ENCODE data around the gene SLC24A3. TPM values are rescaled to one million over a fixed set of nuclear protein-coding genes. Genes with fewer than 3 reads are reported as not detected.

SLC24A3 gene
- total RNA-seq, 1 experiment from 2014 or later = not detected

- no peaks in the 10 kb centered on the region for H3K36me3 ChIP-seq
- no peak overlapping the region for H3K27ac ChIP-seq
- H3K27me3 ChIP-seq (replicated peaks) = no peaks in the 10 kb centered on the region; the same call in 1 of the 2 replicates
- H3K4me3 ChIP-seq = no peak overlapping the region
- no peak for DNase-seq (ENCODE audit: low read depth in 1 of 2, low spot score in 2 of 2)
- H3K9me3 ChIP-seq (replicated peaks) = no peaks in the 10 kb centered on the region
- no peaks in the 10 kb centered on the region for H3K4me1 ChIP-seq (replicated peaks)
These were observed 353.9 kb downstream of the SLC24A3 start for GRCh38 chr20:19566226-19566945.

- Histone ChIP-seq H3K27me3 (replicated peaks) (no peaks in the 10 kb centered on the region; the same call in 1 of the 2 replicates), H3K4me1 (replicated peaks) (no peaks in the 10 kb centered on the region), H3K4me3 (no peak overlapping the region), H3K9me3 (replicated peaks) (no peaks in the 10 kb centered on the region), H3K36me3 (no peaks in the 10 kb centered on the region), H3K27ac (no peak overlapping the region)
- DNase-seq (ENCODE audit: low read depth in 1 of 2, low spot score in 2 of 2) = no peak
These were observed 355.7 kb downstream of the SLC24A3 start for GRCh38 chr20:19568128-19568527.

- no peak for DNase-seq (ENCODE audit: low read depth in 1 of 2, low spot score in 2 of 2)
- H3K4me3 ChIP-seq = no peak overlapping the region
- no peaks in the 10 kb centered on the region for H3K4me1 ChIP-seq (replicated peaks)
- no peaks in the 10 kb centered on the region for H3K9me3 ChIP-seq (replicated peaks)
- H3K36me3 ChIP-seq = no peaks in the 10 kb centered on the region
- H3K27me3 ChIP-seq (replicated peaks) = no peaks in the 10 kb centered on the region
- no peak overlapping the region for H3K27ac ChIP-seq
These were observed 359.6 kb downstream of the SLC24A3 start for GRCh38 chr20:19571996-19572395.

GRCh38 chr20:19577692-19578091 lies 365.2 kb downstream of the SLC24A3 start:
- Histone ChIP-seq H3K27me3 (replicated peaks) (no peaks in the 10 kb centered on the region; the same call in 1 of the 2 replicates), H3K36me3 (no peaks in the 10 kb centered on the region), H3K9me3 (replicated peaks) (no peaks in the 10 kb centered on the region), H3K4me3 (no peak overlapping the region), H3K4me1 (replicated peaks) (no peaks in the 10 kb centered on the region), H3K27ac (no peak overlapping the region)
- DNase-seq (ENCODE audit: low read depth in 1 of 2, low spot score in 2 of 2) = no peak

- no peak overlapping the region for H3K27ac ChIP-seq
- H3K4me1 ChIP-seq (replicated peaks) = no peaks in the 10 kb centered on the region
- DNase-seq (ENCODE audit: low read depth in 1 of 2, low spot score in 2 of 2) = no peak
- H3K4me3 ChIP-seq = no peak overlapping the region
- H3K27me3 ChIP-seq (replicated peaks) = no peaks in the 10 kb centered on the region; the same call in none of the 2 replicates
- H3K9me3 ChIP-seq (replicated peaks) = no peaks in the 10 kb centered on the region
- H3K36me3 ChIP-seq = no peaks in the 10 kb centered on the region
These were observed 370.3 kb downstream of the SLC24A3 start for GRCh38 chr20:19582782-19583181.

- no peaks in the 10 kb centered on the region for H3K9me3 ChIP-seq (replicated peaks)
- DNase-seq (ENCODE audit: low read depth in 1 of 2, low spot score in 2 of 2) = peak in 1 of 2 experiments; percentile 14
- no peak overlapping the region for H3K27ac ChIP-seq
- no peaks in the 10 kb centered on the region; the same call in none of the 2 replicates for H3K27me3 ChIP-seq (replicated peaks)
- H3K36me3 ChIP-seq = no peaks in the 10 kb centered on the region
- no peaks in the 10 kb centered on the region for H3K4me1 ChIP-seq (replicated peaks)
- no peak overlapping the region for H3K4me3 ChIP-seq
These were observed 371.2 kb downstream of the SLC24A3 start for GRCh38 chr20:19583532-19584175.

GRCh38 chr20:19588241-19588640 lies 375.8 kb downstream of the SLC24A3 start:
- H3K27me3 ChIP-seq (replicated peaks) = peaks cover 7% of the 10 kb centered on the region; the same call in 1 of the 2 replicates
- no peaks in the 10 kb centered on the region for H3K36me3 ChIP-seq
- no peak overlapping the region for H3K4me3 ChIP-seq
- H3K4me1 ChIP-seq (replicated peaks) = no peaks in the 10 kb centered on the region
- H3K27ac ChIP-seq = no peak overlapping the region
- H3K9me3 ChIP-seq (replicated peaks) = no peaks in the 10 kb centered on the region
- DNase-seq (ENCODE audit: low read depth in 1 of 2, low spot score in 2 of 2) = no peak

GRCh38 chr20:19588732-19589131 lies 376.3 kb downstream of the SLC24A3 start:
- Histone ChIP-seq H3K27me3 (replicated peaks) (peaks cover 7% of the 10 kb centered on the region; the same call in 1 of the 2 replicates), H3K4me3 (no peak overlapping the region), H3K27ac (no peak overlapping the region), H3K36me3 (no peaks in the 10 kb centered on the region), H3K4me1 (replicated peaks) (no peaks in the 10 kb centered on the region), H3K9me3 (replicated peaks) (no peaks in the 10 kb centered on the region)
- no peak for DNase-seq (ENCODE audit: low read depth in 1 of 2, low spot score in 2 of 2)

- no peaks in the 10 kb centered on the region for H3K4me1 ChIP-seq (replicated peaks)
- DNase-seq (ENCODE audit: low read depth in 1 of 2, low spot score in 2 of 2) = no peak
These were observed 377.4 kb downstream of the SLC24A3 start for GRCh38 chr20:19589787-19590362.

GRCh38 chr20:19590382-19590781 lies 377.9 kb downstream of the SLC24A3 start:
- H3K9me3 ChIP-seq (replicated peaks) = no peaks in the 10 kb centered on the region
- H3K4me3 ChIP-seq = no peak overlapping the region
- H3K36me3 ChIP-seq = no peaks in the 10 kb centered on the region
- DNase-seq (ENCODE audit: low read depth in 1 of 2, low spot score in 2 of 2) = no peak
- peaks cover 7% of the 10 kb centered on the region; the same call in 1 of the 2 replicates for H3K27me3 ChIP-seq (replicated peaks)
- H3K4me1 ChIP-seq (replicated peaks) = no peaks in the 10 kb centered on the region
- no peak overlapping the region for H3K27ac ChIP-seq

More at GRCh38 chr20:19589787-19590362, 377.4 kb downstream of the SLC24A3 start:
- no peaks in the 10 kb centered on the region for H3K36me3 ChIP-seq
- no peak overlapping the region for H3K4me3 ChIP-seq
- no peaks in the 10 kb centered on the region for H3K9me3 ChIP-seq (replicated peaks)
- no peak overlapping the region for H3K27ac ChIP-seq
- H3K27me3 ChIP-seq (replicated peaks) = peaks cover 7% of the 10 kb centered on the region; the same call in 1 of the 2 replicates

GRCh38 chr20:19593762-19594161 lies 381.3 kb downstream of the SLC24A3 start:
- no peaks in the 10 kb centered on the region for H3K4me1 ChIP-seq (replicated peaks)
- H3K27ac ChIP-seq = no peak overlapping the region
- no peak for DNase-seq (ENCODE audit: low read depth in 1 of 2, low spot score in 2 of 2)
- H3K9me3 ChIP-seq (replicated peaks) = no peaks in the 10 kb centered on the region
- H3K36me3 ChIP-seq = no peaks in the 10 kb centered on the region
- H3K27me3 ChIP-seq (replicated peaks) = 0 out of 2 replicates have a peak, but pooled peaks cover 7% of the 10 kb centered on the region
- no peak overlapping the region for H3K4me3 ChIP-seq

- no peaks in the 10 kb centered on the region for H3K4me1 ChIP-seq (replicated peaks)
- DNase-seq (ENCODE audit: low read depth in 1 of 2, low spot score in 2 of 2) = no peak
- H3K4me3 ChIP-seq = no peak overlapping the region
- H3K9me3 ChIP-seq (replicated peaks) = no peaks in the 10 kb centered on the region
- 0 out of 2 replicates have a peak, but pooled peaks cover 1% of the 10 kb centered on the region for H3K27me3 ChIP-seq (replicated peaks)
- no peak overlapping the region for H3K27ac ChIP-seq
- no peaks in the 10 kb centered on the region for H3K36me3 ChIP-seq
These were observed 382.5 kb downstream of the SLC24A3 start for GRCh38 chr20:19594896-19595295.

GRCh38 chr20:19598117-19598850 lies 385.8 kb downstream of the SLC24A3 start:
- H3K4me3 ChIP-seq = no peak overlapping the region
- H3K27ac ChIP-seq = no peak overlapping the region
- no peaks in the 10 kb centered on the region for H3K36me3 ChIP-seq
- H3K27me3 ChIP-seq (replicated peaks) = no peaks in the 10 kb centered on the region
- no peak for DNase-seq (ENCODE audit: low read depth in 1 of 2, low spot score in 2 of 2)
- no peaks in the 10 kb centered on the region for H3K4me1 ChIP-seq (replicated peaks)
- no peaks in the 10 kb centered on the region for H3K9me3 ChIP-seq (replicated peaks)

Measured in SJSA1 (cell line).